ENCODE data around the gene ATIC.

- no peak for TF ChIP-seq CTCF (conservative IDR thresholded peaks at IDR 0.05)
- TF ChIP-seq ZFX (IDR thresholded peaks at IDR 0.05), result no peak
Measured at GRCh38 chr2:215372968-215373649, 61.2 kb downstream of the ATIC start.

All from C4-2B (cell line).